Gastrocnemius medialis (tissue), 4 donors: ENCODE results near the gene GRP.

Experiments used
- CTCF ChIP-seq, 5 experiments: fragments of 450-650 bp in 3 of 5; fragments of 200-600 bp in 2 of 5; sonication (generic) in 2 of 5; IDR thresholded peaks in 4 of 5; conservative IDR thresholded peaks in 1 of 5; 1 replicate in 4 of 5; 2 replicates in 1 of 5; pipeline ENCODE4 v1.5.1; 2016 to 2019; ENCODE audit warnings: antibody characterized with exemption in 5 of 5, mild to moderate bottlenecking in 3 of 5, moderate library complexity in 3 of 5
- POLR2A ChIP-seq, 2 donors: fragments of 450-650 bp; IDR thresholded peaks; one replicate each; pipeline ENCODE4 v1.6.1; 2017; ENCODE audit warnings: antibody characterized with exemption in 2 of 2, mild to moderate bottlenecking in 2 of 2, moderate library complexity in 2 of 2

DNA sequence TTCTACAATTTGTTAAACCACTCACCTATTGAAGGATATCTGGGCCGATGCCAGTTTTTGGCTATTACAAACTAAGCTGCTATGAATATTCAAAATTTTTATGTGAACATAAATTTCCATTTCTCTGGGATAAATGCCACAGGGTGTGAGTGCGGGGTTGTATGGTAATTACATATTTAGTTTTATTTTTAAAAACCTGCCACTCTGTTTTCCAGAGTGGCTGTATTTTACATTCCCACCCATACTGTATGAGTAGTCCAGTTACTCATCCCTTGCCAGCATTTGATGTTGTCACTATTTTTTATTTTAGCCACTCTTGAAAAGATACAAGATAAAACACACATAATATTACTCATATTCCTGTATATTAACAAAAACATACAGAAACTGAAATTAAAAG is 22.9 kb downstream of the GRP start:
- TF ChIP-seq CTCF (IDR thresholded peaks at IDR 0.05 in 4 of 5, conservative IDR thresholded peaks at IDR 0.05 in 1 of 5) (no peak), POLR2A (IDR thresholded peaks at IDR 0.05) (no peak)
